Endodermal cell (in vitro differentiated cells): ENCODE results near the gene NECTIN2. TPM values are rescaled to one million over a fixed set of nuclear protein-coding genes. Genes with fewer than 3 reads are reported as not detected.

Experiments
- DNase-seq: peaks from one replicate; pipeline ENCODE4 v3.0.0-alpha.2; 2017
- H3K27ac ChIP-seq: 2 replicates; pipeline ENCODE4 v1.5.1; 2013; ENCODE audit warnings: mild to moderate bottlenecking, low read depth, low read length, moderate library complexity
- H3K27me3 ChIP-seq: 2 replicates; pipeline ENCODE4 v1.6.1; 2013; ENCODE audit warnings: mild to moderate bottlenecking, low read length, moderate library complexity; ENCODE audit not compliant: insufficient read depth, control insufficient read depth, poor library complexity, severe bottlenecking
- H3K36me3 ChIP-seq: 2 replicates; pipeline ENCODE4 v1.7.0; 2013; ENCODE audit warnings: mild to moderate bottlenecking, low read length, moderate library complexity; ENCODE audit not compliant: control insufficient read depth, insufficient read depth
- H3K4me1 ChIP-seq: one replicate; pipeline ENCODE4 v1.7.0; 2013; ENCODE audit warnings: low read length; ENCODE audit not compliant: control insufficient read depth, insufficient read depth
- H3K4me3 ChIP-seq: 2 replicates; pipeline ENCODE4 v1.5.1; 2013; ENCODE audit warnings: mild to moderate bottlenecking, low read length, moderate library complexity
- H3K9ac ChIP-seq: 2 replicates; pipeline ENCODE4 v1.6.1; 2013; ENCODE audit warnings: mild to moderate bottlenecking, low read length, moderate library complexity; ENCODE audit not compliant: poor library complexity, severe bottlenecking; ENCODE audit errors: extremely low read depth
- H3K9me3 ChIP-seq: 2 replicates; pipeline ENCODE4 v1.6.1; 2013; ENCODE audit warnings: mild to moderate bottlenecking, low read length, moderate library complexity; ENCODE audit not compliant: control insufficient read depth
- H3K27ac Mint-ChIP-seq: 2 replicates; pipeline ENCODE4 v1.8.0; 2020; ENCODE audit warnings: mixed read lengths
- H3K27me3 Mint-ChIP-seq: 2 replicates; pipeline ENCODE4 v1.8.0; 2021; ENCODE audit warnings: mild to moderate bottlenecking, mixed read lengths; ENCODE audit not compliant: insufficient read depth
- H3K36me3 Mint-ChIP-seq: 2 replicates; pipeline ENCODE4 v1.8.0; 2020; ENCODE audit warnings: low read depth, mixed read lengths
- H3K4me1 Mint-ChIP-seq: 2 replicates; pipeline ENCODE4 v1.8.0; 2020; ENCODE audit warnings: mixed read lengths
- H3K4me3 Mint-ChIP-seq: 2 replicates; pipeline ENCODE4 v1.8.0; 2020; ENCODE audit warnings: mild to moderate bottlenecking, moderate library complexity, mixed read lengths
- H3K9me3 Mint-ChIP-seq: 2 replicates; pipeline ENCODE4 v1.8.0; 2020; ENCODE audit warnings: mild to moderate bottlenecking, mixed read lengths
- WGBS, 2 experiments: methylation state at CpG; one replicate each; pipeline versions ENCODE4 v1.1.5 to v1.1.7; 2013; ENCODE audit warnings: missing lambda C conversion rate in 2 of 2, mixed read lengths in 1 of 2; ENCODE audit not compliant: insufficient coverage in 1 of 2, insufficient read length in 1 of 2; 5-methylcytosine and 5-hydroxymethylcytosine counted together
- total RNA-seq, 2 donors: library from RNA; stranded (reverse); fragmentation: NEBNext Ultra II Directional in 1 of 2; extraction: Animal tissue kit (Norgen Biotek cat#: 25700) in 1 of 2; gene quantifications; 2 replicates in 1 of 2; 3 replicates in 1 of 2; pipeline ENCODE4 v1.2.1, GENCODE V29; 2021
- TF ChIP-seq, protein P1 (sequence below): fragments of 200-600 bp; sonication (generic); conservative IDR thresholded peaks from 2 replicates; pipeline ENCODE4 v1.5.0; 2021; ENCODE audit warnings: antibody characterized with exemption, mild to moderate bottlenecking

The NECTIN2 gene
- total RNA-seq, 2 donors from 2014 or later = 248 to 260 TPM

DNA sequence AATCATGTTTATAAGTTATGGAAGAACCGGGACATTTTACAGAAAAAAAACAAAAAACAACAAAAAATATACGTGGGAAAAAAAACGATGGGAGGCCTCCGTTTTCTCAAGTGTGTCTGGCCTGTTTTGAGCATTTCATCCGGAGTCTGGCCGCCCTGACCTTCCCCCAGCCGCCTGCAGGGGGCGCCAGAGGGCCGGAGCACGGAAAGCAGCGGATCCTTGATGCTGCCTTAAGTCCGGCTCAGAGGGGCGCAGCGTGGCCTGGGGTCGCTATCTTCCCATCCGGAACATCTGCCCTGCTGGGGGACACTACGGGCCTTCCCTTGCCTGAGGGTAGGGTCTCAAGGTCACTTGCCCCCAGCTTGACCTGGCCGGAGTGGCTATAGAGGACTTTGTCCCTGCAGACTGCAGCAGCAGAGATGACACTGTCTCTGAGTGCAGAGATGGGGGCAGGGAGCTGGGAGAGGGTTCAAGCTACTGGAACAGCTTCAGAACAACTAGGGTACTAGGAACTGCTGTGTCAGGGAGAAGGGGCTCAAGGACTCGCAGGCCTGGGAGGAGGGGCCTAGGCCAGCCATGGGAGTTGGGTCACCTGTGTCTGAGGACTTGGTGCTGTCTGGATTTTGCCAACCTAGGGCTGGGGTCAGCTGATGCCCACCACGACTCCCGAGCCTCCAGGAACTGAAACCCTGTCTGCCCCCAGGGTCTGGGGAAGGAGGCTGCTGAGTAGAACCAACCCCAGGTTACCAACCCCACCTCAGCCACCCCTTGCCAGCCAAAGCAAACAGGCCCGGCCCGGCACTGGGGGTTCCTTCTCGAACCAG is 57.7 kb downstream of the NECTIN2 start:
- 40 to 47% methylated on average over 15 to 24 of the region's 24 CpGs for WGBS, 2 experiments
- peaks cover 6% of the 10 kb centered on the region for H3K4me1 ChIP-seq
- H3K27ac ChIP-seq = no peak overlapping the region
- no peaks in the 10 kb centered on the region for H3K9me3 Mint-ChIP-seq
- H3K9me3 ChIP-seq = no peaks in the 10 kb centered on the region
- H3K4me3 ChIP-seq = no peak overlapping the region
- H3K27me3 ChIP-seq = no peaks in the 10 kb centered on the region
- peak; percentile 96 for DNase-seq
- H3K9ac ChIP-seq = no peak overlapping the region
- peak overlapping the region; percentile 74 for H3K27ac Mint-ChIP-seq
- TF ChIP-seq, protein P1, sequence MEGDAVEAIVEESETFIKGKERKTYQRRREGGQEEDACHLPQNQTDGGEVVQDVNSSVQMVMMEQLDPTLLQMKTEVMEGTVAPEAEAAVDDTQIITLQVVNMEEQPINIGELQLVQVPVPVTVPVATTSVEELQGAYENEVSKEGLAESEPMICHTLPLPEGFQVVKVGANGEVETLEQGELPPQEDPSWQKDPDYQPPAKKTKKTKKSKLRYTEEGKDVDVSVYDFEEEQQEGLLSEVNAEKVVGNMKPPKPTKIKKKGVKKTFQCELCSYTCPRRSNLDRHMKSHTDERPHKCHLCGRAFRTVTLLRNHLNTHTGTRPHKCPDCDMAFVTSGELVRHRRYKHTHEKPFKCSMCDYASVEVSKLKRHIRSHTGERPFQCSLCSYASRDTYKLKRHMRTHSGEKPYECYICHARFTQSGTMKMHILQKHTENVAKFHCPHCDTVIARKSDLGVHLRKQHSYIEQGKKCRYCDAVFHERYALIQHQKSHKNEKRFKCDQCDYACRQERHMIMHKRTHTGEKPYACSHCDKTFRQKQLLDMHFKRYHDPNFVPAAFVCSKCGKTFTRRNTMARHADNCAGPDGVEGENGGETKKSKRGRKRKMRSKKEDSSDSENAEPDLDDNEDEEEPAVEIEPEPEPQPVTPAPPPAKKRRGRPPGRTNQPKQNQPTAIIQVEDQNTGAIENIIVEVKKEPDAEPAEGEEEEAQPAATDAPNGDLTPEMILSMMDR = peak; percentile 99
- peaks cover 5% of the 10 kb centered on the region for H3K4me1 Mint-ChIP-seq
- no peaks in the 10 kb centered on the region for H3K27me3 Mint-ChIP-seq
- peaks cover 58% of the 10 kb centered on the region for H3K36me3 Mint-ChIP-seq
- peak overlapping the region; percentile 11 for H3K4me3 Mint-ChIP-seq
- H3K36me3 ChIP-seq = peaks cover 42% of the 10 kb centered on the region

DNA sequence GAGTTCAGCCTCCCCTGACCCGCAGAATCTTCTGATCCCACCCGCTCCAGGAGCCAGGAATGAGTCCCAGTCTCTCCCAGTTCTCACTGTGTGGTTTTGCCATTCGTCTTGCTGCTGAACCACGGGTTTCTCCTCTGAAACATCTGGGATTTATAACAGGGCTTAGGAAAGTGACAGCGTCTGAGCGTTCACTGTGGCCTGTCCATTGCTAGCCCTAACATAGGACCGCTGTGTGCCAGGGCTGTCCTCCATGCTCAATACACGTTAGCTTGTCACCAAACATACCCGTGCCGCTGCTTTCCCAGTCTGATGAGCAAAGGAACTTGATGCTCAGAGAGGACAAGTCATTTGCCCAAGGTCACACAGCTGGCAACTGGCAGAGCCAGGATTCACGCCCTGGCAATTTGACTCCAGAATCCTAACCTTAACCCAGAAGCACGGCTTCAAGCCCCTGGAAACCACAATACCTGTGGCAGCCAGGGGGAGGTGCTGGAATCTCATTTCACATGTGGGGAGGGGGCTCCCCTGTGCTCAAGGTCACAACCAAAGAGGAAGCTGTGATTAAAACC is 58.4 kb downstream of the NECTIN2 start:
- no peaks in the 10 kb centered on the region for H3K9me3 Mint-ChIP-seq
- H3K36me3 ChIP-seq = peaks cover 42% of the 10 kb centered on the region

DNA sequence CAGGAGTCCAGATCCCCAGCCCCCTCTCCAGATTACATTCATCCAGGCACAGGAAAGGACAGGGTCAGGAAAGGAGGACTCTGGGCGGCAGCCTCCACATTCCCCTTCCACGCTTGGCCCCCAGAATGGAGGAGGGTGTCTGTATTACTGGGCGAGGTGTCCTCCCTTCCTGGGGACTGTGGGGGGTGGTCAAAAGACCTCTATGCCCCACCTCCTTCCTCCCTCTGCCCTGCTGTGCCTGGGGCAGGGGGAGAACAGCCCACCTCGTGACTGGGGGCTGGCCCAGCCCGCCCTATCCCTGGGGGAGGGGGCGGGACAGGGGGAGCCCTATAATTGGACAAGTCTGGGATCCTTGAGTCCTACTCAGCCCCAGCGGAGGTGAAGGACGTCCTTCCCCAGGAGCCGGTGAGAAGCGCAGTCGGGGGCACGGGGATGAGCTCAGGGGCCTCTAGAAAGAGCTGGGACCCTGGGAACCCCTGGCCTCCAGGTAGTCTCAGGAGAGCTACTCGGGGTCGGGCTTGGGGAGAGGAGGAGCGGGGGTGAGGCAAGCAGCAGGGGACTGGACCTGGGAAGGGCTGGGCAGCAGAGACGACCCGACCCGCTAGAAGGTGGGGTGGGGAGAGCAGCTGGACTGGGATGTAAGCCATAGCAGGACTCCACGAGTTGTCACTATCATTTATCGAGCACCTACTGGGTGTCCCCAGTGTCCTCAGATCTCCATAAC is 59.5 kb downstream of the NECTIN2 start, which contains the start of gene APOE:
Gene APOE (plus strand): TSS at position 360 of the 724 bp plus-strand sequence. CDS start 829 bp downstream, outside the sequence.
- Mint-ChIP-seq H3K9me3 (no peaks in the 10 kb centered on the region), H3K36me3 (peaks cover 50% of the 10 kb centered on the region), H3K4me1 (peaks cover 9% of the 10 kb centered on the region), H3K27ac (peak within 1 kb of the TSS; percentile 99), H3K27me3 (no peaks in the 10 kb centered on the region), H3K4me3 (peak within 1 kb of the TSS; percentile 99)
- 0 to 5% methylated on average over 10 to 15 of the region's 20 CpGs for WGBS, 2 experiments
- peaks cover 6% of the 10 kb centered on the region for H3K4me1 ChIP-seq
- H3K27me3 ChIP-seq = no peaks in the 10 kb centered on the region
- H3K9me3 ChIP-seq = no peaks in the 10 kb centered on the region
- peak within 1 kb of the TSS; percentile 99 for H3K9ac ChIP-seq
- TF ChIP-seq, protein P1 = no peak
- peaks cover 33% of the 10 kb centered on the region for H3K36me3 ChIP-seq
- peak within 1 kb of the TSS; percentile 19 for H3K27ac ChIP-seq
- peak; percentile 93 for DNase-seq
- H3K4me3 ChIP-seq = peak within 1 kb of the TSS; percentile 99

More for the DNA sequence above, 58.4 kb downstream of the NECTIN2 start:
- WGBS, 2 experiments = 88 to 92% methylated on average over 11 to 12 of the region's 12 CpGs
- H3K27ac ChIP-seq = no peak overlapping the region
- H3K4me1 Mint-ChIP-seq = peaks cover 8% of the 10 kb centered on the region
- H3K9me3 ChIP-seq = no peaks in the 10 kb centered on the region
- TF ChIP-seq, protein P1 = peak; percentile 65
- H3K27me3 ChIP-seq = no peaks in the 10 kb centered on the region
- peaks cover 58% of the 10 kb centered on the region for H3K36me3 Mint-ChIP-seq
- DNase-seq = peak; percentile 82
- no peak overlapping the region for H3K4me3 ChIP-seq
- H3K27ac Mint-ChIP-seq = peak overlapping the region; percentile 74
- peaks cover 6% of the 10 kb centered on the region for H3K4me1 ChIP-seq
- H3K9ac ChIP-seq = no peak overlapping the region
- peak overlapping the region; percentile 99 for H3K4me3 Mint-ChIP-seq
- H3K27me3 Mint-ChIP-seq = no peaks in the 10 kb centered on the region
